KOPT-K1 (cell line): ENCODE data around the gene RIT2.

Experiments used
- H3K27ac ChIP-seq: fragments of 200-600 bp; sonication (generic); 2 replicates; pipeline ENCODE4 v1.5.1; 2016; ENCODE audit warnings: antibody characterized with exemption, mild to moderate bottlenecking, low read depth, low read length; ENCODE audit not compliant: poor library complexity, severe bottlenecking
- H3K36me3 ChIP-seq: fragments of 200-600 bp; sonication (generic); 2 replicates; pipeline ENCODE4 v1.5.1; 2017; ENCODE audit warnings: antibody characterized with exemption, mild to moderate bottlenecking, low read length, moderate library complexity; ENCODE audit not compliant: insufficient read depth
- H3K9me3 ChIP-seq: fragments of 200-600 bp; sonication (generic); 2 replicates; pipeline ENCODE4 v1.5.1; 2017; ENCODE audit warnings: antibody characterized with exemption, low read length, mild to moderate bottlenecking; ENCODE audit not compliant: insufficient read depth, poor library complexity, severe bottlenecking

The RIT2 gene

GRCh38 chr18:42941860-42942259 is 173.6 kb downstream of the RIT2 start:
- Histone ChIP-seq H3K36me3 (no peaks in the 10 kb centered on the region), H3K27ac (no peak overlapping the region)

GRCh38 chr18:42941021-42941420 is 174.5 kb downstream of the RIT2 start:
- H3K9me3 ChIP-seq, result peaks cover 4% of the 10 kb centered on the region
- H3K27ac ChIP-seq, result no peak overlapping the region
- H3K36me3 ChIP-seq, result no peaks in the 10 kb centered on the region

More at GRCh38 chr18:42941860-42942259, 173.6 kb downstream of the RIT2 start:
- H3K9me3 ChIP-seq, result peaks cover 4% of the 10 kb centered on the region

DNA sequence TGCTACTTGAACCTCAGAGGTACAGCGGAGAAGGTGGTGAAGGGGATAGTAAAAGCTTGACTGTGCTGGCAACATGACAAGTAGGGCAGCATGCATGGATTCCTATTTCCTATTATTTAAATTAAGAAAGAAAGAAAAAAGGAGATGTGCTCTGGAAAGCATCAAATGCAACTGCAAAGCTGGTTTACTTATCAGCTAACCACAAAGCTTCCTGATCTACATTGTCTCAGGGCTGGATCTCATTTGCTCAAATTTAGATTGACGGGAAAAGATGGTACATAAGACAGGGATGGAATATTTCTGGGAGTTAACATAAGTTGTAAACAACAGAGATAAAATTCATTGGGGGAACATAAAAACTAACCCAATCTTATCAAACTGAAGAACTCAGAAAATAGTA is 178.0 kb downstream of the RIT2 start:
- no peak overlapping the region for H3K27ac ChIP-seq
- no peaks in the 10 kb centered on the region for H3K9me3 ChIP-seq

GRCh38 chr18:42936289-42936688 is 179.2 kb downstream of the RIT2 start:
- no peaks in the 10 kb centered on the region for H3K36me3 ChIP-seq
- no peaks in the 10 kb centered on the region for H3K9me3 ChIP-seq
- no peak overlapping the region for H3K27ac ChIP-seq

More for the DNA sequence above, 178.0 kb downstream of the RIT2 start:
- H3K36me3 ChIP-seq, result no peaks in the 10 kb centered on the region

- Histone ChIP-seq H3K36me3 (no peaks in the 10 kb centered on the region), H3K27ac (no peak overlapping the region), H3K9me3 (no peaks in the 10 kb centered on the region)
Measured at GRCh38 chr18:42931491-42931890, 184.0 kb downstream of the RIT2 start.

DNA sequence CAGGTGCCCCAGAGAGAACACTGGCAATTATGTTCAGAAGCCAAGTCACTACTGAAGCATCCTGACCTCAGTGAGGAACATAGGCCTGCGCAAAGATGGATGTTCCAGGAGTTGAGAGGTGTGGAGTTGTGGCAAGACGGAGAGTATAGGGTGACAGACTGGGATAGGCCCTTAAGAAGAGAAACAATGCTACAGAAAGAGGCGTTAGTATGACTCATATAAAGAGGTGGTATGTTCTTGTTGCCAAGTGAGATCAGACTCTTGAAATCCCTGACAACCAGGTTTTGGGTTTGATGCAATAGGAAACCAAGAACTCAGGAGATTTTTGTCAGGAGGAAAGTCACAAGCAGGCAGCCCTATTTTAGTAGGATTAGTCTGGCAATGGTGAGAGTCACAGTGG is 185.6 kb downstream of the RIT2 start:
- H3K9me3 ChIP-seq, result no peaks in the 10 kb centered on the region
- H3K27ac ChIP-seq, result no peak overlapping the region
- H3K36me3 ChIP-seq, result no peaks in the 10 kb centered on the region

- no peaks in the 10 kb centered on the region for H3K36me3 ChIP-seq
- no peak overlapping the region for H3K27ac ChIP-seq
- no peaks in the 10 kb centered on the region for H3K9me3 ChIP-seq
Measured at GRCh38 chr18:42929181-42929580, 186.3 kb downstream of the RIT2 start.

DNA sequence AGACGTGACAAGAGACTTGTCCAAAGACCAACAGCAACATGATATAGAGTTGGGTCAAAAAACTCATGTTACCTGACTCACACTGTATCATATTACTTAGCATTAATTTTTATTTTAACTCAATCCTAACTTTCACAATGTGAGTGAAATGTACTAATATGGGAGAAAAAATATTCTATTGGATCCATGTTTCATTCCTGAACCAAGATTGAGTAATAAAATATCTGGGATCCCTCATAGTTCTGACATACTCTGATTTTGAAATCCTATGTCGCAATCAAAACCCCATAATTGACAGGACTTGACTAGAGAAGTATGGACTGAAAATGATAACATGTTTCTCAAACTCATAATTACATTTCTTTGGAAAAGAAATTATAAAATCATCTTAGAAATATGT is 190.4 kb downstream of the RIT2 start:
- Histone ChIP-seq H3K9me3 (no peaks in the 10 kb centered on the region), H3K36me3 (no peaks in the 10 kb centered on the region), H3K27ac (no peak overlapping the region)

DNA sequence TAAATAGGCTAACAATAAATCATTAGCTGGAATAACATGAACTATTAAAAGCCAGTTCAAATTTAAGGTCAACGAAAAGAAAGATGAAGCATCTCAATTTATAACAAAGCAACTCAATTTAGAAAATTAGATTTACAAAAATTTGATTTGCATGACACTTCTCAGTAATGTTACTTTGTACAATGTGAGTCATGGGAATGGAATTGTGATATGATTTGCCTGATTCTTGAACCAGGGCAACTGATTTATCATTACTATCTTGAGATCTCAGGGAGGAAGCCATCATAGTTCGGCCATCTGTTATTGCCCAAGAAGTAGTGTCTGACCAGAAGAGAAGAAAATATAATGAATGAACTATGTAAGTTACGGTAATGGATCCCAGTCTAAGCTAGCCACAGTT is 193.1 kb downstream of the RIT2 start:
- Histone ChIP-seq H3K27ac (no peak overlapping the region), H3K9me3 (no peaks in the 10 kb centered on the region), H3K36me3 (no peaks in the 10 kb centered on the region)

DNA sequence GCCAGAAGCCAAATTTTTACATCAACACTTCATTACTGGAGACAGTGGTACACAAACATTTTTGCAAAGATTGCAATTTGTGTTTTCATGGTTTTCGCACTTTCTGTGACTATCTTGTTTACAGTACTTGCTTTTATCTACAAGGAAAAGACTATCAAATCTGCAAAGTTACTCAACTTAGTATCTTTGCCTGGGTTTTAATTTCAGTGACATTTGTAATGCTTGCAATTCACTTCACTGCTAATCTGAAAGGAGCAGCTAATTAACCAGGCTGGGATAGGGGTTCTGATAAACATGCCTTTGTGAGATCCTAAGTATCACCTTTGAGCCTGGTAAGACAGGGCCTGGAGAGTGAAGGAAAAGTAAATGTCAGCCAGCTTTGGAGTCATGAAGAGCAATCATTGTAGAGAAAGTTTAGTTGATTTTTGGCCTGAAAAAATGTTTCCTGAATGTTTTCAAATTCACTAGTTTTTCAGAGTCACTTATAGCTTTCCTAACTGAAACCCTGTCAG is 194.2 kb downstream of the RIT2 start:
- H3K9me3 ChIP-seq, result no peaks in the 10 kb centered on the region
- no peaks in the 10 kb centered on the region for H3K36me3 ChIP-seq
- H3K27ac ChIP-seq, result no peak overlapping the region

- Histone ChIP-seq H3K36me3 (no peaks in the 10 kb centered on the region), H3K9me3 (no peaks in the 10 kb centered on the region), H3K27ac (no peak overlapping the region)
Measured at GRCh38 chr18:42920621-42921020, 194.9 kb downstream of the RIT2 start.

DNA sequence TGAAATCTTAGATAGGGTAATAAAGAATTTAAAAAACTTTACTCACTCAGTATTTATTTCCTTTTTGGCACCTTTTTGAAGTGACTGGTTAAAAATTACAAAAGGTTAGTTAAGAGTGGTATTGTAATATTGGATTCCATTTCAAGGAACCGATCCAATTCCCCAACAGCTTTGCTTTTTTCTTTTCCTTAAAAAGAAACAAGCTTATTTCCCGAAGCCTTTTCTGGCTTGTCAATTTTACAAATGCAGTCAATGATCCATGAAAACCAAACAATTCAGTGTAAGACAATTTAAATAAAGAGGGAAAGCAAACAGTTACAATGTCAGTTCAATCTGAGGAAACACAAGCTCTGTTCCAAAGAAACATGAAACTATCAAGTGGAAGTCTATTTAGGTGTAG is 200.2 kb downstream of the RIT2 start:
- Histone ChIP-seq H3K27ac (no peak overlapping the region), H3K9me3 (no peaks in the 10 kb centered on the region), H3K36me3 (no peaks in the 10 kb centered on the region)

DNA sequence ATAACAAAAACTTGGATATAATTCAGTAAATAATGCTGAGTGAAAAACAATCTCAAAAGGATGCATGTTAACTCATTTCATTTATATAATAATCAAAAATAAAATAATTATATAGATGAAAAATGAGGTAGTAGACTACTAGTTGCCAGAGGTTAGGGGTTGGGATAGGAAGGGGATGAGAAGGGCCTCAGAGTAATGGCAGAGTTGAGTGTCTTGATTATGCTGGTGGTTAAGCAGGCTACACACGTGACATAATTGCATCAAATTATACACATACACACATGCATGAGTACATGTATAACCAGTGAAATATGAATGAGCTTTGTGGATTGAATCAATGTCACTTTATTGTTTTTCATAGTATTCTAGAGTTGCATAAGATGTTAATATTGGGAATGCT is 201.0 kb downstream of the RIT2 start:
- H3K9me3 ChIP-seq, result no peaks in the 10 kb centered on the region
- H3K36me3 ChIP-seq, result no peaks in the 10 kb centered on the region
- H3K27ac ChIP-seq, result no peak overlapping the region

GRCh38 chr18:42909095-42909494 is 206.4 kb downstream of the RIT2 start:
- no peaks in the 10 kb centered on the region for H3K9me3 ChIP-seq
- H3K27ac ChIP-seq, result no peak overlapping the region
- H3K36me3 ChIP-seq, result no peaks in the 10 kb centered on the region

- no peak overlapping the region for H3K27ac ChIP-seq
- no peaks in the 10 kb centered on the region for H3K9me3 ChIP-seq
- no peaks in the 10 kb centered on the region for H3K36me3 ChIP-seq
Measured at GRCh38 chr18:42906761-42907160, 208.7 kb downstream of the RIT2 start.

DNA sequence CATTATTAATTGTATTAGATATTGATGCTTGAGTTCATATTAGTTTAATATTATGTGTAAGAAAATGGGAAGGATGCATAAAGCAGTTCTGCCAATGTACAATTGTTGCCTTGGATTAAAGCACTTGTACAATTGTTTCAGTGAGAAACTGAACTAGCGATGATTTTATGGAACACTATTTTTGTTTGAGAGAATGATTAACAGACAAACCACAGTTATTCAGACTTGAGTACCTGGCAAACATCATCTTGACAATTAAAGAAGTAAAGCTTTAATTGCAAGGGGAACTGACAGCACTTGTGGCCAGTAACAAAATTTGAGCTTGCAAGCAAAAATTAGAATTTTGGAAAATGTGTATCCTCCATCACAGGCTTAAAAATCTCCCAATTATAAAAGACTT is 214.3 kb downstream of the RIT2 start:
- Histone ChIP-seq H3K36me3 (no peaks in the 10 kb centered on the region), H3K9me3 (no peaks in the 10 kb centered on the region), H3K27ac (no peak overlapping the region)

DNA sequence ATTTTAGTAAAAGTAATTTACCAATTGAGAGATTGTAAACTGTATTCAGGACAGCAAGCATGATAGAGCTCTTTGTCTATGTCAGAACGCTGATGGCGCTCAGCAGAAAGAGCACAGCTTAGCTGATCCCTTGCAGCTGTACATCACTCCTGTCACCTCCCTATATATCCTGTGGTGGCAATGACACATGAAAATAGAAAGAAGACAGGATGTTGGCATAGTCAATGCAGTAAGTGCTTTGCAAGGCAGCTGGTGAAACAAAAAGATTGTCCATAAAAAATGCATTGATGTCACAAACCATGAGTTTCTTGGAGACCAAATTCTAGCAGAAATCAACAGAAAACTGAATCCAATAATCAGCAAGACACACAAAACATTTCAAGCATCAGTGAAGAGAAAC is 221.5 kb downstream of the RIT2 start:
- no peaks in the 10 kb centered on the region for H3K9me3 ChIP-seq
- H3K36me3 ChIP-seq, result no peaks in the 10 kb centered on the region
- H3K27ac ChIP-seq, result no peak overlapping the region
